Transverse colon (tissue), 4 donors: ENCODE results near the gene PHF10. TPM values are rescaled to one million over a fixed set of nuclear protein-coding genes. Genes with fewer than 3 reads are reported as not detected.
A peak's percentile ranks its signal among the peaks of the same experiment; 100 is the strongest.

Source experiments
- DNase-seq: peaks from one replicate; pipeline ENCODE4 v3.0.0-alpha.2; 2019
- H3K27ac ChIP-seq, 4 donors: fragments of 200-600 bp; sonication (generic); 2 replicates each; pipeline ENCODE4 v1.5.1; 2016 to 2018; ENCODE audit warnings: inconsistent platforms in 4 of 4
- H3K27me3 ChIP-seq: fragments of 200-600 bp; sonication (generic); 2 replicates; pipeline ENCODE4 v1.5.1; 2017; ENCODE audit warnings: inconsistent platforms
- H3K36me3 ChIP-seq, 4 donors: fragments of 200-600 bp; sonication (generic); 2 replicates each; pipeline ENCODE4 v1.5.1; 2017 to 2019; ENCODE audit warnings: inconsistent platforms in 4 of 4
- H3K4me1 ChIP-seq, 4 donors: fragments of 200-600 bp; sonication (generic); 2 replicates each; pipeline ENCODE4 v1.5.1; 2017 to 2020; ENCODE audit warnings: inconsistent platforms in 4 of 4
- H3K4me3 ChIP-seq, 4 donors: fragments of 200-600 bp; sonication (generic); 1 replicate in 1 of 4; 2 replicates in 3 of 4; pipeline versions ENCODE4 v1.5.1 to v1.6.1; 2017 to 2019; ENCODE audit warnings: inconsistent platforms in 4 of 4
- H3K9me3 ChIP-seq, 2 donors: fragments of 200-600 bp; sonication (generic); 2 replicates each; pipeline ENCODE4 v1.5.1; 2017 to 2019; ENCODE audit warnings: inconsistent platforms in 2 of 2
- CTCF ChIP-seq, 5 experiments: fragments of 200-600 bp in 3 of 5; fragments of 450-650 bp in 2 of 5; sonication (generic) in 3 of 5; IDR thresholded peaks; 1 replicate in 2 of 5; 2 replicates in 3 of 5; pipeline ENCODE4 v1.5.1; 2016 to 2017; ENCODE audit warnings: antibody characterized with exemption in 5 of 5, inconsistent platforms in 3 of 5, mild to moderate bottlenecking in 2 of 5, moderate library complexity in 1 of 5
- EP300 ChIP-seq: sonication (generic); formaldehyde crosslinking; IDR thresholded peaks from one replicate; pipeline ENCODE4 v1.6.1; 2017; ENCODE audit warnings: antibody characterized with exemption, low read depth
- POLR2A ChIP-seq: fragments of 450-650 bp; IDR thresholded peaks from one replicate; pipeline ENCODE4 v1.6.1; 2016; ENCODE audit warnings: antibody characterized with exemption, mild to moderate bottlenecking, moderate library complexity
- POLR2AphosphoS5 ChIP-seq, 3 donors: sonication (generic); formaldehyde crosslinking; IDR thresholded peaks; one replicate each; pipeline ENCODE4 v1.6.1; 2016; ENCODE audit warnings: antibody characterized with exemption in 3 of 3
- WGBS, 2 donors: methylation state at CpG; one replicate each; pipeline ENCODE4 v1.1.5; 2018; ENCODE audit warnings: low coverage in 1 of 2; 5-methylcytosine and 5-hydroxymethylcytosine counted together
- in situ Hi-C, 4 donors: fragments of 200-750 bp; cut with MboI; loops; one replicate each; pipeline versions ENCODE4 v1.15.0 to v1.15.1; 2017; ENCODE audit warnings: low sequenced_read_pairs in 3 of 4, low pct_ligation_motif_present in 1 of 4, low pct_unique_long_range_greater_than_20kb in 1 of 4
- intact Hi-C: fragments of 100-400 bp; cut with DNase I; formaldehyde crosslinking; loops from one replicate; pipeline ENCODE4 v1.15.1; 2023; ENCODE audit warnings: low total_unique reads
- total RNA-seq, 4 donors: library from RNA; depleted of rRNA; stranded (reverse); fragments of >200 nt; gene quantifications; one replicate each; pipeline ENCODE4 v1.1.0, GENCODE V29; 2016

Gene PHF10
- total RNA-seq, 4 donors from 2014 or later: 21.3 to 49.9 (median 25.3) TPM

- WGBS, 2 donors: 85 to 89% methylated on average over 6 to 10 of the region's 10 CpGs
- no peaks in the 10 kb centered on the region for H3K27me3 ChIP-seq
- no peaks in the 10 kb centered on the region for H3K4me1 ChIP-seq
- H3K27ac ChIP-seq: no peak overlapping the region
- H3K9me3 ChIP-seq: no peaks in the 10 kb centered on the region
- intact Hi-C loops (no loop called here), in situ Hi-C loops (no loop called here)
- no peak for DNase-seq
- peaks cover 0 to 43% (median 18%) of the 10 kb centered on the region in 4 donors for H3K36me3 ChIP-seq
- no peak overlapping the region for H3K4me3 ChIP-seq
- TF ChIP-seq CTCF (IDR thresholded peaks at IDR 0.05) (no peak), EP300 (no peak), POLR2A (no peak), POLR2AphosphoS5 (IDR thresholded peaks at IDR 0.05) (no peak)
Measured at GRCh38 chr6:169763881-169764280, 39.6 kb upstream of the PHF10 start.

- no peak for DNase-seq
- no peaks in the 10 kb centered on the region for H3K27me3 ChIP-seq
- intact Hi-C loops: no loop called here
- H3K27ac ChIP-seq: no peak overlapping the region
- H3K36me3 ChIP-seq: peaks cover 0 to 39% (median 16%) of the 10 kb centered on the region in 4 donors
- TF ChIP-seq EP300: no peak
- TF ChIP-seq CTCF (IDR thresholded peaks at IDR 0.05): no peak
- TF ChIP-seq POLR2AphosphoS5 (IDR thresholded peaks at IDR 0.05): no peak
- TF ChIP-seq POLR2A: no peak
- in situ Hi-C loops: no loop called here
- H3K9me3 ChIP-seq: no peaks in the 10 kb centered on the region
- no peak overlapping the region for H3K4me3 ChIP-seq
- 78 to 80% methylated on average over 8 to 10 of the region's 10 CpGs for WGBS, 2 donors
- H3K4me1 ChIP-seq: no peaks in the 10 kb centered on the region
Measured at GRCh38 chr6:169763308-169763707, 39.0 kb upstream of the PHF10 start.

GRCh38 chr6:169755162-169755561 lies 30.9 kb upstream of the PHF10 start:
- in situ Hi-C loops: no loop called here

GRCh38 chr6:169752074-169752623 lies 27.8 kb upstream of the PHF10 start:
- Histone ChIP-seq H3K36me3 (peaks cover 0 to 6% (median 0%) of the 10 kb centered on the region in 4 donors), H3K27me3 (no peaks in the 10 kb centered on the region), H3K4me1 (peaks cover 3 to 30% (median 19%) of the 10 kb centered on the region in 4 donors), H3K9me3 (no peaks in the 10 kb centered on the region), H3K4me3 (peak overlapping the region; percentile 61 to 94 (median 74)), H3K27ac (peak overlapping the region; percentile 95 to 98 (median 96))
- intact Hi-C loops (no loop called here), in situ Hi-C loops (no loop called here)
- WGBS, 2 donors: 4 to 8% methylated on average over 4 to 19 of the region's 19 CpGs
- TF ChIP-seq POLR2A (no peak), EP300 (no peak), CTCF (IDR thresholded peaks at IDR 0.05) (no peak), POLR2AphosphoS5 (IDR thresholded peaks at IDR 0.05) (no peak)
- DNase-seq: no peak

More at GRCh38 chr6:169755162-169755561, 30.9 kb upstream of the PHF10 start:
- no peak overlapping the region for H3K4me3 ChIP-seq
- WGBS, 2 donors: 93% methylated on average over 5 to 6 of the region's 6 CpGs
- TF ChIP-seq EP300 (no peak), CTCF (IDR thresholded peaks at IDR 0.05) (no peak), POLR2A (no peak), POLR2AphosphoS5 (IDR thresholded peaks at IDR 0.05) (no peak)
- DNase-seq: no peak
- no peak overlapping the region for H3K27ac ChIP-seq
- H3K36me3 ChIP-seq: peaks cover 0 to 24% (median 7%) of the 10 kb centered on the region in 4 donors
- intact Hi-C loops: no loop called here
- H3K27me3 ChIP-seq: no peaks in the 10 kb centered on the region
- H3K9me3 ChIP-seq: no peaks in the 10 kb centered on the region
- H3K4me1 ChIP-seq: peaks cover 3 to 23% (median 16%) of the 10 kb centered on the region in 4 donors
